Ascending aorta (tissue), 2 donors: ENCODE data around the gene IDH3B. TPM values are rescaled to one million over a fixed set of nuclear protein-coding genes. Genes with fewer than 3 reads are reported as not detected.
A peak's percentile ranks its signal among the peaks of the same experiment; 100 is the strongest.

ENCODE experiments used
- DNase-seq, 2 donors: peaks; one replicate each; pipeline ENCODE4 v3.0.0-alpha.2; 2019; ENCODE audit warnings: low spot score in 2 of 2
- H3K27ac ChIP-seq, 2 donors: fragments of 200-600 bp; sonication (generic); one replicate each; pipeline ENCODE4 v1.5.1; 2016 to 2017; ENCODE audit warnings: mild to moderate bottlenecking in 1 of 2
- H3K27me3 ChIP-seq: fragments of 200-600 bp; sonication (generic); one replicate; pipeline ENCODE4 v1.5.1; 2017
- H3K36me3 ChIP-seq, 2 donors: fragments of 200-600 bp; sonication (generic); one replicate each; pipeline ENCODE4 v1.5.1; 2016
- H3K4me1 ChIP-seq, 2 donors: fragments of 200-600 bp; sonication (generic); one replicate each; pipeline ENCODE4 v1.5.1; 2016 to 2017; ENCODE audit warnings: mild to moderate bottlenecking in 1 of 2
- H3K4me3 ChIP-seq, 2 donors: fragments of 200-600 bp; sonication (generic); one replicate each; pipeline ENCODE4 v1.5.1; 2016 to 2017; ENCODE audit warnings: mild to moderate bottlenecking in 1 of 2
- H3K9me3 ChIP-seq, 2 donors: fragments of 200-600 bp; sonication (generic); one replicate each; pipeline ENCODE4 v1.5.1; 2016
- intact Hi-C: fragments of 100-400 bp; cut with DNase I; formaldehyde crosslinking; loops from one replicate; pipeline ENCODE4 v1.15.1; 2023
- total RNA-seq: library from RNA; depleted of rRNA; stranded (reverse); fragments of >200 nt; gene quantifications from one replicate; pipeline ENCODE4 v1.1.0, GENCODE V29; 2016
- TF ChIP-seq, protein P1 (sequence below), 3 experiments: fragments of 200-600 bp in 2 of 3; fragments of 450-650 bp in 1 of 3; sonication (generic) in 2 of 3; IDR thresholded peaks; one replicate each; pipeline ENCODE4 v1.5.1; 2016 to 2019; ENCODE audit warnings: antibody characterized with exemption in 3 of 3, mild to moderate bottlenecking in 1 of 3, moderate library complexity in 1 of 3

IDH3B gene
- total RNA-seq, 1 donor from 2014 or later: 24.9 TPM

GRCh38 chr20:2707353-2708072 lies 43.5 kb upstream of the IDH3B start:
- intact Hi-C loops: no loop called here
- Histone ChIP-seq H3K27me3 (no peaks in the 10 kb centered on the region), H3K4me1 (no peaks in the 10 kb centered on the region), H3K4me3 (no peak overlapping the region), H3K27ac (no peak overlapping the region), H3K36me3 (no peaks in the 10 kb centered on the region), H3K9me3 (no peaks in the 10 kb centered on the region)
- no peak for DNase-seq
- TF ChIP-seq, protein P1, sequence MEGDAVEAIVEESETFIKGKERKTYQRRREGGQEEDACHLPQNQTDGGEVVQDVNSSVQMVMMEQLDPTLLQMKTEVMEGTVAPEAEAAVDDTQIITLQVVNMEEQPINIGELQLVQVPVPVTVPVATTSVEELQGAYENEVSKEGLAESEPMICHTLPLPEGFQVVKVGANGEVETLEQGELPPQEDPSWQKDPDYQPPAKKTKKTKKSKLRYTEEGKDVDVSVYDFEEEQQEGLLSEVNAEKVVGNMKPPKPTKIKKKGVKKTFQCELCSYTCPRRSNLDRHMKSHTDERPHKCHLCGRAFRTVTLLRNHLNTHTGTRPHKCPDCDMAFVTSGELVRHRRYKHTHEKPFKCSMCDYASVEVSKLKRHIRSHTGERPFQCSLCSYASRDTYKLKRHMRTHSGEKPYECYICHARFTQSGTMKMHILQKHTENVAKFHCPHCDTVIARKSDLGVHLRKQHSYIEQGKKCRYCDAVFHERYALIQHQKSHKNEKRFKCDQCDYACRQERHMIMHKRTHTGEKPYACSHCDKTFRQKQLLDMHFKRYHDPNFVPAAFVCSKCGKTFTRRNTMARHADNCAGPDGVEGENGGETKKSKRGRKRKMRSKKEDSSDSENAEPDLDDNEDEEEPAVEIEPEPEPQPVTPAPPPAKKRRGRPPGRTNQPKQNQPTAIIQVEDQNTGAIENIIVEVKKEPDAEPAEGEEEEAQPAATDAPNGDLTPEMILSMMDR (IDR thresholded peaks at IDR 0.05): no peak

- TF ChIP-seq, protein P1 (IDR thresholded peaks at IDR 0.05): no peak
- peak in 1 of 2 donors; percentile 49 for DNase-seq
- Histone ChIP-seq H3K27ac (no peak overlapping the region), H3K36me3 (no peaks in the 10 kb centered on the region), H3K9me3 (no peaks in the 10 kb centered on the region), H3K4me3 (no peak overlapping the region), H3K27me3 (no peaks in the 10 kb centered on the region), H3K4me1 (no peaks in the 10 kb centered on the region)
- intact Hi-C loops: no loop called here
Observed at GRCh38 chr20:2706688-2707352, 42.8 kb upstream of the IDH3B start.

GRCh38 chr20:2705931-2706645 lies 42.1 kb upstream of the IDH3B start:
- Histone ChIP-seq H3K27me3 (no peaks in the 10 kb centered on the region), H3K4me1 (no peaks in the 10 kb centered on the region), H3K9me3 (no peaks in the 10 kb centered on the region), H3K36me3 (no peaks in the 10 kb centered on the region), H3K27ac (no peak overlapping the region), H3K4me3 (no peak overlapping the region)
- intact Hi-C loops: no loop called here
- peak in 1 of 2 donors; percentile 58 for DNase-seq
- TF ChIP-seq, protein P1 (IDR thresholded peaks at IDR 0.05): no peak

DNA sequence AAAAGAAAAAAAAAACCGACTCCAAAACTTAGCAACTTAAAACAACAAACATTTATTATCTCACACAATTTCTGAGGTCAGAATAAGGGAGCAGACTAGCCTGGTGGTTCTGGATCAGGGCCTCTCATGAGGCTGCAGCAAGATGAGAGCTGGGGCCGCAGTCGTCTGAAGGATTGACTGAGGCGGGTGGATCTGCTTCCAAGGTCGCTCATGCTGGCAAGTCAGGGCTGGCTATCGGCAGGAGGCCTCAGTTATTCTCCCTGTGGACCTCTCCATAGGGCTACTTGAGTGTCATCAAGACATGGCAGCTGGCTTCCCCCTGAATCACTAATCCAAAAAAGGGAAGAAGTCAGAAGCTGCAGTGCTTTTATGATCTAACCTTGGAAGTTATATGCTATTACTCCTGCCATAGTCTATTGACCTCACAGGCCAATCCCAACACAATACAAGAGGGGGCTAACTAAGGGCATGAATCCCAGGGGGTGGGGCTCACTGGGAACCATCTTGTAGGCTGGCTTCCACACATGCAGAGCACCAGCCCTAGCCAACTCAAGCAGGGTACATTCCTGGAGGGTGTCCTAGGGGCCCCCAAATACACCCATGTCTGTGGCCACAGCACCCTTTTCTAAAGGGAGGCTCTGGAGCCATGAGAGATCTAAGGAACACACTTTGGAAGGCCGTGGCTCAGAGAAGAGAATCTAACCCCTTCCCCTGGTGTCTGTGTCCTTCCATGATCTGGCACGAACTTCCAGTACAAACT lies 39.9 kb upstream of the IDH3B start:
- no peak overlapping the region for H3K27ac ChIP-seq
- DNase-seq: no peak
- no peaks in the 10 kb centered on the region for H3K9me3 ChIP-seq
- H3K4me1 ChIP-seq: no peaks in the 10 kb centered on the region
- no peaks in the 10 kb centered on the region for H3K27me3 ChIP-seq
- intact Hi-C loops: no loop called here
- H3K4me3 ChIP-seq: no peak overlapping the region
- TF ChIP-seq, protein P1 (IDR thresholded peaks at IDR 0.05): no peak
- no peaks in the 10 kb centered on the region for H3K36me3 ChIP-seq

DNA sequence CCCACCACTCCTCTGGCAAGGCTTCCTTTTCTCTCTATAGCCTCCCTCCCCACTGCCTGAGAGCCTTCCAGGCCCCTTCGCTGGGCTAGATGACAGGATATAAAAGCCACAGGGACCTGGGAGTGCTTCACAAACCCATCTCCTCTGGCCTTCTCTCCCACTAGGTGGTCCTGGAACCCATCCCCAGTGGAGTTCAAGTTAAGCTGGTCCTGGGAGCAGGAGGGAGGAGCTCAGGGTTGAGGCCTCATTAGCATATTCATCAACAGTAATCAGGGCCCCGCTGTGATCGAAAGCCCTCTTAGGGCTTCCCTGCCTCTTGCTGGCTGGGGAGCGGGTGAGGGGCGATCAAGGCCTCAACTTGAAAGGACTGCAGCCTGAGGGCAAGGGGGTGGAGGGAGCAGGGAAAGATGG lies 37.7 kb upstream of the IDH3B start:
- no peak overlapping the region for H3K4me3 ChIP-seq
- no peaks in the 10 kb centered on the region for H3K9me3 ChIP-seq
- intact Hi-C loops: no loop called here
- H3K36me3 ChIP-seq: no peaks in the 10 kb centered on the region
- no peak overlapping the region for H3K27ac ChIP-seq
- no peaks in the 10 kb centered on the region for H3K4me1 ChIP-seq
- DNase-seq: no peak
- TF ChIP-seq, protein P1 (IDR thresholded peaks at IDR 0.05): no peak
- no peaks in the 10 kb centered on the region for H3K27me3 ChIP-seq
